Measurements from ENCODE around the gene TOX2. TPM values are rescaled to one million over a fixed set of nuclear protein-coding genes. Genes with fewer than 3 reads are reported as not detected.

The TOX2 gene
- total RNA-seq, 2 experiments from 2014 or later = 3.3 to 3.9 TPM

DNA sequence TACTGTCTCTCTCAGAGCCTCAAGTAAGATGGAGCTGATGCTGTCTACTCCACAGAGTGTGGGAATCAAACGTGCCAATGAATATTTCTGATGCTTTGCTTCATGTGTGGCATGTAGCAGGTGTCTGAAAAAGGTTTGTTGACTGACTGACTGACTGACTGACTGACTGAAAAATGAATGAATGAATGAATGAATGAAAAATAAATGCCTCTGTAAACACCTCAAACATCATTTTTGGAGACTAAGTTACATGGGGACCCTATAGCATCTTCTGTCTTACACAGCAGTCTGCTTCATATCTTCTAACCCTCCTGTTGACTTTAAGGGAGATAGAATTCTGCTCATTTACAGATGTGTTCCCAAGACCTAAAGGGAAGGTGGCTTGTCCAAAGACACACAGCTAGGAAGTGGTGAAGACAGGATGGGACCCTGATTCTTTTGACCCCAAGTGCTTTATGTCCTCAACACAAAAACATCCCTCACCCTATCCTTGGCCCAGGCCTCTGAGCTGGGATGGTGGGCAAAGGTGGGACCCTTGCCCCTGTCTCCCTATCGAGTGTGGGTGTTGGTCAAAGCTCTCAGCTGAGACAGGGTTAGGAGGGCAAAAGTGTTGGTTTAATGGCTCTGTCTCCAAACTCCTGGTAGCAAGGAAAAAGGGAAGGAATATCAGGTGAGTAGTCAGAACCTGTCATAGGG is 104.4 kb downstream of the TOX2 start:
- Mint-ChIP-seq H3K4me1 (ENCODE audit: low read depth) (peaks cover 68% of the 10 kb centered on the region), H3K4me3 (peak overlapping the region; percentile 82), H3K27ac (peak overlapping the region; percentile 61), H3K9me3 (no peaks in the 10 kb centered on the region), H3K36me3 (ENCODE audit: low read depth) (no peaks in the 10 kb centered on the region), H3K27me3 (no peaks in the 10 kb centered on the region)
- no peak for DNase-seq
- TF ChIP-seq, protein P1, sequence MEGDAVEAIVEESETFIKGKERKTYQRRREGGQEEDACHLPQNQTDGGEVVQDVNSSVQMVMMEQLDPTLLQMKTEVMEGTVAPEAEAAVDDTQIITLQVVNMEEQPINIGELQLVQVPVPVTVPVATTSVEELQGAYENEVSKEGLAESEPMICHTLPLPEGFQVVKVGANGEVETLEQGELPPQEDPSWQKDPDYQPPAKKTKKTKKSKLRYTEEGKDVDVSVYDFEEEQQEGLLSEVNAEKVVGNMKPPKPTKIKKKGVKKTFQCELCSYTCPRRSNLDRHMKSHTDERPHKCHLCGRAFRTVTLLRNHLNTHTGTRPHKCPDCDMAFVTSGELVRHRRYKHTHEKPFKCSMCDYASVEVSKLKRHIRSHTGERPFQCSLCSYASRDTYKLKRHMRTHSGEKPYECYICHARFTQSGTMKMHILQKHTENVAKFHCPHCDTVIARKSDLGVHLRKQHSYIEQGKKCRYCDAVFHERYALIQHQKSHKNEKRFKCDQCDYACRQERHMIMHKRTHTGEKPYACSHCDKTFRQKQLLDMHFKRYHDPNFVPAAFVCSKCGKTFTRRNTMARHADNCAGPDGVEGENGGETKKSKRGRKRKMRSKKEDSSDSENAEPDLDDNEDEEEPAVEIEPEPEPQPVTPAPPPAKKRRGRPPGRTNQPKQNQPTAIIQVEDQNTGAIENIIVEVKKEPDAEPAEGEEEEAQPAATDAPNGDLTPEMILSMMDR (IDR thresholded peaks at IDR 0.05) = no peak
- intact Hi-C loops (cut with DNase I, micrococcal nuclease) = loop anchor here in 1 of 2 experiments (5.0 kb wide), 1 partner anchor 42 kb away; no protein-coding TSS in a partner anchor
- peaks cover 32% of the 10 kb centered on the region for H3K4me1 ChIP-seq (ENCODE audit: insufficient read depth, low read length)
- no peak overlapping the region for H3K27ac ChIP-seq (ENCODE audit: low read depth in 1 of 2, low read length in 2 of 2)
- no peaks in the 10 kb centered on the region for H3K36me3 ChIP-seq (ENCODE audit: insufficient read depth, low read length)
- CTCF ChIA-PET = no interaction called here
- H3K27me3 ChIP-seq (ENCODE audit: control insufficient read depth in 1 of 2, insufficient read depth in 2 of 2, low read length in 2 of 2) = peaks cover 0 to 3% of the 10 kb centered on the region in 2 experiments
- no peaks in the 10 kb centered on the region for H3K9me3 ChIP-seq (ENCODE audit: control insufficient read depth in 1 of 2, insufficient read depth in 1 of 2, low read length in 2 of 2)
- no peak for ATAC-seq (ENCODE audit: poor library complexity)
- H3K4me3 ChIP-seq (ENCODE audit: low read length) = no peak overlapping the region
- POLR2A ChIA-PET = interaction anchor here (0.7 to 1.2 kb wide), 3 partner anchors 14 to 72 kb away, joined by 3 to 6 read pairs (median 4); no protein-coding TSS in a partner anchor

DNA sequence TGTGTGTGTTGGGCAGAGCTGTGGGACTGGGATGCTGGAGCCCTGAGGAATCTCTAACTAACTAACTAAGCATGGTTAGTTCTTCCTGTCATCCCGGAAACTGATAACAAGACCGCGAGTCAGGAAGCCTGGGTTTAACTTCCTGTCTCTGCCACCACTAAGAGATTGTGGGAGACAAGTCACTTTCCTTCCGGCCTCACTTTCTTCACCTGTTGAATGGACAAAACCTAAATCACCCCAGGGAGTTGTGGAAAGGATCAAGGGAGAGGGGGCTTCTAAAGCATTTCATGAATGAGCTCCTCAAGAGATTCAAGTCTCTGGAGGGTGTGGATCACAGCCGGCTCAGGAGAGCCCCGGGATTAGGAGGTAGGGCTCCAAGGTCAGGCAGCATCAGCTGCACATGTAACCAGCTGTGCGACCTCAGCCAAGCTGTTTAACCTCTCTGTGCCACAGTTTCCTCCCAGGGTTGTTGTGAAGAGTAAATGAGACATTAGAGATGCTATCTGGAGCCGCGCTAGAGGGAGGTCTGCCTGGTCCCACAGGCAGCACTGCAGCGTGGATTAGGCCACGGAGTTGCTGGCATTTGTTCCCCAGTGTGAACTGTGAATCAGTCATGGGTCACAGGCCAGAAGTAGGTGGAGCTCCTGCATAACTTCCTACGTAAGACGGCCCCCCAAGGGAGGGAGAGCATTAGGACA is 105.1 kb downstream of the TOX2 start:
- intact Hi-C loops (cut with DNase I, micrococcal nuclease) = loop anchor here in 1 of 2 experiments (5.0 kb wide), 1 partner anchor 42 kb away; no protein-coding TSS in a partner anchor
- peak in 6 of 14 experiments; percentile 12 to 71 (median 42) for DNase-seq
- Mint-ChIP-seq H3K36me3 (ENCODE audit: low read depth) (no peaks in the 10 kb centered on the region), H3K9me3 (no peaks in the 10 kb centered on the region), H3K27ac (peak overlapping the region; percentile 61), H3K27me3 (no peaks in the 10 kb centered on the region), H3K4me3 (peak overlapping the region; percentile 82), H3K4me1 (ENCODE audit: low read depth) (peaks cover 62% of the 10 kb centered on the region)
- peak; percentile 64 for ATAC-seq (ENCODE audit: poor library complexity)
- TF ChIP-seq, protein P1 (IDR thresholded peaks at IDR 0.05) = no peak
- Histone ChIP-seq H3K4me3 (ENCODE audit: low read length) (peak overlapping the region; percentile 15), H3K36me3 (ENCODE audit: insufficient read depth, low read length) (no peaks in the 10 kb centered on the region), H3K9me3 (ENCODE audit: control insufficient read depth in 1 of 2, insufficient read depth in 1 of 2, low read length in 2 of 2) (no peaks in the 10 kb centered on the region), H3K27ac (ENCODE audit: low read depth in 1 of 2, low read length in 2 of 2) (no peak overlapping the region), H3K4me1 (ENCODE audit: insufficient read depth, low read length) (peaks cover 32% of the 10 kb centered on the region), H3K27me3 (ENCODE audit: control insufficient read depth in 1 of 2, insufficient read depth in 2 of 2, low read length in 2 of 2) (peaks cover 0 to 3% of the 10 kb centered on the region in 2 experiments)
- ChIA-PET CTCF (no interaction called here), POLR2A (interaction anchor here (0.7 to 1.2 kb wide), 3 partner anchors 69 to 430 kb away, joined by 3 to 6 read pairs (median 4); no protein-coding TSS in a partner anchor)

DNA sequence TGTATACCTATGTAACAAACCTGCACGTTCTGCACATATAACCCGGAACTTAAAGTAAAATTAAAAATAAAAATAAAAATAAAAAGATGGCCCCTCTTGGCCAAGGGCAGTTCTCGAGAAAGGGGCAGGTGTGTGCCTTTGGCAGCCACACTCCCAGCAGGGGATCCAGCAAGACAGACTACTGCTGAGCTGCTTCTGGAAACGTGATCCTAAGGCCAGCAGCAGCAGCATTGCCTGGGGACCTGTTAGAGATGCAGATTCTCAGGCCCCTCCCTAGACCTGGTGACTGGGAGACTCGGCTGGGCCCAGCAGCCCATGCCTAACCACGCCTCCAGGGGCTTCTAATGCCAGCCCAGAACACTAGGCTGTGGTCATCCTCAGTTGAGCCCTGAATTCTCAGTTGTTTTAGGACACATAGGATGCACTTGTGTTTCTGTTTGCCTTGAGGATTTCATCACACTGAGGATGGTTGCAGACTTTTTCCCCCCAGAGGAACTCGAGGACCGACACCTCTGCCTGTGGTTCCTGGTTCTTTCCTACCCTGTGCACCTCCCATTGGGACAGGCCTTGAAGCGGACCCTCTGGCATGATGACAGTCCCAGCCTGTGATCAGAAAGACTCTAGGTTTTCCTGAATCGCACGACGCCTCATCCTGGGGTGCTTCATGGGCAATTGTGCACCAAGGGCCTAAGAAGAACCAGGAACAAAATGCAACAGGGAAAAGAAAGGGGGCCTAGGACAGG is 105.9 kb downstream of the TOX2 start:
- DNase-seq (no peak), ATAC-seq (ENCODE audit: poor library complexity) (no peak)
- no peaks in the 10 kb centered on the region for H3K9me3 Mint-ChIP-seq
- no peaks in the 10 kb centered on the region for H3K36me3 ChIP-seq (ENCODE audit: insufficient read depth, low read length)
- H3K27ac Mint-ChIP-seq = peak overlapping the region; percentile 61
- peak overlapping the region; percentile 82 for H3K4me3 Mint-ChIP-seq
- CTCF ChIA-PET = no interaction called here
- no peak overlapping the region for H3K27ac ChIP-seq (ENCODE audit: low read depth in 1 of 2, low read length in 2 of 2)
- POLR2A ChIA-PET = interaction anchor here (0.7 kb wide), 1 partner anchor 431 kb away, joined by 3 read pairs; no protein-coding TSS in a partner anchor
- H3K4me1 ChIP-seq (ENCODE audit: insufficient read depth, low read length) = peaks cover 32% of the 10 kb centered on the region
- intact Hi-C loops (cut with DNase I, micrococcal nuclease) = no loop called here
- H3K27me3 ChIP-seq (ENCODE audit: control insufficient read depth in 1 of 2, insufficient read depth in 2 of 2, low read length in 2 of 2) = peaks cover 0 to 3% of the 10 kb centered on the region in 2 experiments
- no peaks in the 10 kb centered on the region for H3K27me3 Mint-ChIP-seq
- TF ChIP-seq, protein P1 (IDR thresholded peaks at IDR 0.05) = no peak
- no peak overlapping the region for H3K4me3 ChIP-seq (ENCODE audit: low read length)
- H3K4me1 Mint-ChIP-seq (ENCODE audit: low read depth) = peaks cover 62% of the 10 kb centered on the region
- no peaks in the 10 kb centered on the region for H3K36me3 Mint-ChIP-seq (ENCODE audit: low read depth)
- H3K9me3 ChIP-seq (ENCODE audit: control insufficient read depth in 1 of 2, insufficient read depth in 1 of 2, low read length in 2 of 2) = no peaks in the 10 kb centered on the region
